Smooth muscle cell (in vitro differentiated cells): ENCODE data around the gene HSPH1. TPM values are rescaled to one million over a fixed set of nuclear protein-coding genes. Genes with fewer than 3 reads are reported as not detected.

ENCODE experiments used
- DNase-seq: peaks from one replicate; lab custom pipeline; 2025; ENCODE audit not compliant: unreplicated experiment; lab: John Stamatoyannopoulos, UW
- H2AFZ ChIP-seq: fragments of 200-600 bp; sonication (generic); 2 replicates; pipeline ENCODE4 v1.6.0; 2016; ENCODE audit warnings: antibody characterized with exemption, low read depth, mild to moderate bottlenecking
- H3F3A ChIP-seq: fragments of 200-600 bp; sonication (generic); 2 replicates; pipeline ENCODE4 v1.6.0; 2017; ENCODE audit warnings: antibody characterized with exemption, low read depth
- H3K27ac ChIP-seq: fragments of 200-600 bp; sonication (generic); 2 replicates; pipeline ENCODE4 v1.5.1; 2016; ENCODE audit warnings: low read depth, mild to moderate bottlenecking
- H3K27me3 ChIP-seq: fragments of 200-600 bp; sonication (generic); 2 replicates; pipeline ENCODE4 v1.6.1; 2016; ENCODE audit warnings: low read depth, mild to moderate bottlenecking
- H3K36me3 ChIP-seq: fragments of 200-600 bp; sonication (generic); 2 replicates; pipeline ENCODE4 v1.5.1; 2016; ENCODE audit warnings: low read depth
- H3K4me1 ChIP-seq: fragments of 200-600 bp; sonication (generic); 2 replicates; pipeline ENCODE4 v1.5.1; 2016; ENCODE audit warnings: low read depth
- H3K4me2 ChIP-seq: fragments of 200-600 bp; sonication (generic); 2 replicates; pipeline ENCODE4 v1.6.0; 2016; ENCODE audit warnings: mild to moderate bottlenecking
- H3K4me3 ChIP-seq: fragments of 200-600 bp; sonication (generic); 2 replicates; pipeline ENCODE4 v1.5.1; 2016; ENCODE audit warnings: mild to moderate bottlenecking
- H3K79me2 ChIP-seq: fragments of 200-600 bp; sonication (generic); 2 replicates; pipeline ENCODE4 v1.6.0; 2016; ENCODE audit warnings: low read depth, mild to moderate bottlenecking
- H3K9ac ChIP-seq: fragments of 200-600 bp; sonication (generic); 2 replicates; pipeline ENCODE4 v1.6.0; 2016; ENCODE audit warnings: low read depth
- H3K9me3 ChIP-seq: fragments of 200-600 bp; sonication (generic); replicated peaks from 2 replicates; pipeline ENCODE4 v1.5.1; 2016; ENCODE audit warnings: low read depth
- H4K20me1 ChIP-seq: fragments of 200-600 bp; sonication (generic); 2 replicates; pipeline ENCODE4 v1.6.0; 2016; ENCODE audit warnings: low read depth
- WGBS: methylation state at CpG from one replicate; pipeline ENCODE4 v1.1.7; 2016; ENCODE audit warnings: low lambda C conversion rate; 5-methylcytosine and 5-hydroxymethylcytosine counted together
- polyA plus RNA-seq: library from polyadenylated mRNA; unstranded; fragments of >200 nt; fragmentation: Nextera tagmentation; extraction: Ambion mirVana; gene quantifications from 2 replicates; pipeline ENCODE4 v1.2.1, GENCODE V29; 2016
- total RNA-seq: library from RNA; depleted of rRNA; stranded (reverse); fragments of >200 nt; gene quantifications from 2 replicates; pipeline ENCODE4 v1.2.3, GENCODE V29; 2014
- TF ChIP-seq, protein P1 (sequence below): fragments of 200-600 bp; sonication (generic); IDR thresholded peaks from 2 replicates; pipeline ENCODE4 v1.5.1; 2017; ENCODE audit warnings: borderline replicate concordance, mild to moderate bottlenecking, antibody characterized with exemption; ENCODE audit not compliant: insufficient read depth, poor library complexity, severe bottlenecking

The HSPH1 gene
- total and polyA plus RNA-seq, 2 experiments from 2014 or later: 39.2 to 81.4 TPM

DNA sequence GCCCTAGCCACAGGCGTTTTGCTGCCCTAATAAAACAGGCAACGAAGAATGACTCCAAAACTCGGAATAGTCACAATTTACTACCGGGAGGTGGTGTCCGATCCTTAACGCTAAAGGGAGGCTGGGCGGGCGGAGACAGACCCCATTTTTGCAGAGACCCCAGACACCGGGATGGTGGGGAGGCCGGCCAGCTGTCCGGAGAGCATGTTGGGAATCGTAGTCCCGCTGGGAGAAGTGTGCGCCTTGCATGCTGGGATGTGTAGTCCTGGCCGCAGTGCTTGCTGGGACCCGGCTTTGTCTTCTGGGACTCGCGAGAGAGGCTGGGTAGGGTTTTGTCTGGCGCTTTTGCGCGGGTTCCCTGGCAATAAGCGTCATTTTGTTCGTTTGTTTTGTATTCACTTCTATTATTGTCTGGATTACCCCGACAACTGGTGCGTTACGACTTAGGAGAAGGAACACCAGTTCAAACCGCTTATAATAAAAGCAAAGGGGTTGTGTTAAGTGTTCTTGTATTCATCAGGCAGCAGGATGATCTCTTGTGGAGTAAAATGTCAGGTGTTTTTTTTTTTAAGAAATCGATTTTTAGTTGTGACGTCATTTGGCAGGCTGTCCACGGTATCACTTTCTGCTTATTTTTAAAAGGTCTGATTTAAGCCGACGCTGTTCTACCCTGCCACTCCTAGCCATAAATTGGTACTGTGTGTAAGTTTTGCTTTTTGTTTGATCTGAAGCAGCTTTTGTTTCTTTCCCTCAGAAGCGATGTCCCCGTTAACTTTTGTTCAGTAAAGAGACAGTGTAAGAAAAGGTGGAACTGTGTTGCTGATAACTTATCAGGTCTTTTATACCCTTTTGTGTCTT, 676 bp upstream of the HSPH1 start:
- H3K27ac ChIP-seq: peak overlapping the region; percentile 90
- peak overlapping the region; percentile 97 for H2AFZ ChIP-seq
- H3F3A ChIP-seq: no peaks in the 10 kb centered on the region
- DNase-seq: peak; percentile 98
- H3K4me1 ChIP-seq: peaks cover 20% of the 10 kb centered on the region
- H3K36me3 ChIP-seq: peaks cover 6% of the 10 kb centered on the region
- peak overlapping the region; percentile 81 for H3K4me3 ChIP-seq
- H3K9me3 ChIP-seq: no peaks in the 10 kb centered on the region
- TF ChIP-seq, protein P1, sequence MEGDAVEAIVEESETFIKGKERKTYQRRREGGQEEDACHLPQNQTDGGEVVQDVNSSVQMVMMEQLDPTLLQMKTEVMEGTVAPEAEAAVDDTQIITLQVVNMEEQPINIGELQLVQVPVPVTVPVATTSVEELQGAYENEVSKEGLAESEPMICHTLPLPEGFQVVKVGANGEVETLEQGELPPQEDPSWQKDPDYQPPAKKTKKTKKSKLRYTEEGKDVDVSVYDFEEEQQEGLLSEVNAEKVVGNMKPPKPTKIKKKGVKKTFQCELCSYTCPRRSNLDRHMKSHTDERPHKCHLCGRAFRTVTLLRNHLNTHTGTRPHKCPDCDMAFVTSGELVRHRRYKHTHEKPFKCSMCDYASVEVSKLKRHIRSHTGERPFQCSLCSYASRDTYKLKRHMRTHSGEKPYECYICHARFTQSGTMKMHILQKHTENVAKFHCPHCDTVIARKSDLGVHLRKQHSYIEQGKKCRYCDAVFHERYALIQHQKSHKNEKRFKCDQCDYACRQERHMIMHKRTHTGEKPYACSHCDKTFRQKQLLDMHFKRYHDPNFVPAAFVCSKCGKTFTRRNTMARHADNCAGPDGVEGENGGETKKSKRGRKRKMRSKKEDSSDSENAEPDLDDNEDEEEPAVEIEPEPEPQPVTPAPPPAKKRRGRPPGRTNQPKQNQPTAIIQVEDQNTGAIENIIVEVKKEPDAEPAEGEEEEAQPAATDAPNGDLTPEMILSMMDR: no peak
- H4K20me1 ChIP-seq: peaks cover 17% of the 10 kb centered on the region
- 5% methylated on average over 34 of the region's 34 CpGs for WGBS
- peaks cover 35% of the 10 kb centered on the region for H3K79me2 ChIP-seq
- H3K4me2 ChIP-seq: peak overlapping the region; percentile 96
- no peaks in the 10 kb centered on the region for H3K27me3 ChIP-seq
- H3K9ac ChIP-seq: peak overlapping the region; percentile 85

- Histone ChIP-seq H4K20me1 (peaks cover 17% of the 10 kb centered on the region), H3K4me2 (peak overlapping the region; percentile 96), H3K27ac (peak overlapping the region; percentile 90), H3K9ac (peak overlapping the region; percentile 85), H3K36me3 (peaks cover 15% of the 10 kb centered on the region), H3K4me1 (peaks cover 20% of the 10 kb centered on the region), H3K9me3 (no peaks in the 10 kb centered on the region), H3K27me3 (no peaks in the 10 kb centered on the region), H3K79me2 (peaks cover 45% of the 10 kb centered on the region), H3F3A (no peaks in the 10 kb centered on the region), H2AFZ (peak overlapping the region; percentile 97), H3K4me3 (peak overlapping the region; percentile 81)
- TF ChIP-seq, protein P1: no peak
- DNase-seq: peak; percentile 44
- WGBS: under 1% methylated on average over 51 of the region's 51 CpGs
Observed at GRCh38 chr13:31160857-31161556, 697 bp downstream of the HSPH1 start.

DNA sequence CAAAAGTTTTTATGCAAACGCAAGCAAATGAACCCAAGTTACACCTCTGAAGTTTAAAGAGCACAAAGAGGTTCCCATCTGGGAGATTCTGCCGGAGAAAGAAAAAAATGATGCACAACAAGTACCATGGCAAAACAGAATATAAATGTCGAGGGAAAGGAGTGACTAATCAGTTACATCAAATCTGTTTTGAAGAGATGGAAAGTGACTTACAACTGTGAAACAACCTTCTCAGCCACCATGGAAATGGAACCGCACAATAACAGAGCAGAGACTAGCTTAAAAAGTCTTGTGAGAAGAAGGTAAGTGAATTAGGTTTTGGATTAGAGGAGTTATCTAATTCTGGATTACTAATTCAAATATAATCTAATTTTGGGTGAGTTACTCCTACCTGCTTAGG, 2.4 kb downstream of the HSPH1 start:
- DNase-seq: no peak
- Histone ChIP-seq H3K36me3 (peaks cover 28% of the 10 kb centered on the region), H3K27me3 (no peaks in the 10 kb centered on the region), H3K4me3 (peak overlapping the region; percentile 81), H3K4me1 (peaks cover 20% of the 10 kb centered on the region), H3K27ac (no peak overlapping the region), H3F3A (no peaks in the 10 kb centered on the region), H3K9ac (no peak overlapping the region), H4K20me1 (peaks cover 17% of the 10 kb centered on the region), H3K4me2 (peak overlapping the region; percentile 96), H3K79me2 (peaks cover 55% of the 10 kb centered on the region), H3K9me3 (no peaks in the 10 kb centered on the region), H2AFZ (no peak overlapping the region)
- TF ChIP-seq, protein P1: no peak
- WGBS: 79% methylated on average over 4 of the region's 4 CpGs
